ENCODE results near the gene ZNF775. TPM values are rescaled to one million over a fixed set of nuclear protein-coding genes. Genes with fewer than 3 reads are reported as not detected.
A peak's percentile ranks its signal among the peaks of the same experiment; 100 is the strongest.

The ZNF775 gene
- total and polyA plus RNA-seq, 2 of the 13 experiments (the other 11 are each of a cell fraction or from before 2014, with no cell fraction given), result 3.1 to 3.2 TPM

GRCh38 chr7:150378853-150379440 is at the start of gene ZNF775 (continued):
- TF ChIP-seq ZNF687 (CRISPR knock-in tag; IDR thresholded peaks at IDR 0.05) (peak; percentile 70), PBX2 (CRISPR knock-in tag; IDR thresholded peaks at IDR 0.05) (peak; percentile 77), NFYB (CRISPR knock-in tag; IDR thresholded peaks at IDR 0.05) (peak; percentile 97), RARG (CRISPR knock-in tag; IDR thresholded peaks at IDR 0.05; ENCODE audit: low read depth) (no peak), ZNF124 (CRISPR knock-in tag; IDR thresholded peaks at IDR 0.05) (no peak; the same call in 1 of the 2 replicates), TFE3 (CRISPR knock-in tag; IDR thresholded peaks at IDR 0.05) (peak; percentile 55), THRA (CRISPR knock-in tag; IDR thresholded peaks at IDR 0.05; ENCODE audit: borderline replicate concordance) (peak; percentile 25; the same call in 1 of the 2 replicates), STAG1 (CRISPR knock-in tag; IDR thresholded peaks at IDR 0.05) (no peak), ZNF510 (CRISPR knock-in tag; IDR thresholded peaks at IDR 0.05; ENCODE audit: low read depth) (no peak), ZNF274 (CRISPR knock-in tag; IDR thresholded peaks at IDR 0.05) (no peak), HNF1B (CRISPR knock-in tag; IDR thresholded peaks at IDR 0.05) (no peak), ZBTB26 (CRISPR knock-in tag; IDR thresholded peaks at IDR 0.05; ENCODE audit: borderline replicate concordance) (no peak), THAP9 (CRISPR knock-in tag; IDR thresholded peaks at IDR 0.05; ENCODE audit: borderline replicate concordance) (no peak), SMAD1 (CRISPR knock-in tag; IDR thresholded peaks at IDR 0.05; ENCODE audit: borderline replicate concordance, low read depth) (no peak)
